ENCODE results near the gene MON2. TPM values are rescaled to one million over a fixed set of nuclear protein-coding genes. Genes with fewer than 3 reads are reported as not detected.

Gene MON2
- total and polyA plus RNA-seq, 2 of the 13 experiments (the other 11 are each of a cell fraction or from before 2014, with no cell fraction given), result 10.5 to 24.8 TPM

DNA sequence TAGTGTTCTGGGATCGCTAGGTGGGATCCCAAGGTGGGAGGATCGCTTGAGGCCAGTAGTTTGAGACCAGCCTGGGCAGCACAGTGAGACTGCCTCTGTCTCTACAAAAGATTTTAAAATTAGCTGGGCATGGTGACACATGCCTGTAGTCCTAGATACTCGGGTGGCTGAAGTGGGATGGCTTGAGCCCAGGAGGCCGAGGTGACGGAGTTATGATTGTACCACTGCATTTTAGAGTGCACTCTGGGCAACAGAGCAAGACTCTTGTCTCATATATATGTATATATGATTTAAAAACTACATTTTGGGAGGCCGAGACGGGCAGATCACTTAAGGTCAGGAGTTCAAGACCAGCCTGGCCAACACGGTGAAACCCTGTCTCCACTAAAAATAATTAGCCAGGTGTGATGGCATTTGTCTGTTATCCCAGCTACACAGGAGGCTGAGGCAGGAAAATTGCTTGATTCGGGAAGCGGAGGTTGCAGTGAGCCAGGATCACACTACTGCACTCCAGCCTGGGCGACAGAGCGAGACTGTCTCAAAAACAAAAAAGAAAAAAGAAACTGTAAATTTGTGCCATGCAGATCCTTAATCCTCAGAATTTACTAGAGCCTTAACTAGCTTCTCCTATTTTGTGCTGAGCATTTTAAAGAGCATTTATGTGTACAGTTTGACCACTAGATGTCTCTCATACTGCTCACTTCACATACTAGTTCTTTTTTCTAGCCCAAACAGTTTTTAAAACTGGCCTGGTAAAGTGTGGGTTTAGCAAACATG lies 114.8 kb downstream of the MON2 start (continued):
- no peak for TF ChIP-seq MZF1 (CRISPR knock-in tag; IDR thresholded peaks at IDR 0.05; ENCODE audit: borderline replicate concordance)
- TF ChIP-seq, protein P1, sequence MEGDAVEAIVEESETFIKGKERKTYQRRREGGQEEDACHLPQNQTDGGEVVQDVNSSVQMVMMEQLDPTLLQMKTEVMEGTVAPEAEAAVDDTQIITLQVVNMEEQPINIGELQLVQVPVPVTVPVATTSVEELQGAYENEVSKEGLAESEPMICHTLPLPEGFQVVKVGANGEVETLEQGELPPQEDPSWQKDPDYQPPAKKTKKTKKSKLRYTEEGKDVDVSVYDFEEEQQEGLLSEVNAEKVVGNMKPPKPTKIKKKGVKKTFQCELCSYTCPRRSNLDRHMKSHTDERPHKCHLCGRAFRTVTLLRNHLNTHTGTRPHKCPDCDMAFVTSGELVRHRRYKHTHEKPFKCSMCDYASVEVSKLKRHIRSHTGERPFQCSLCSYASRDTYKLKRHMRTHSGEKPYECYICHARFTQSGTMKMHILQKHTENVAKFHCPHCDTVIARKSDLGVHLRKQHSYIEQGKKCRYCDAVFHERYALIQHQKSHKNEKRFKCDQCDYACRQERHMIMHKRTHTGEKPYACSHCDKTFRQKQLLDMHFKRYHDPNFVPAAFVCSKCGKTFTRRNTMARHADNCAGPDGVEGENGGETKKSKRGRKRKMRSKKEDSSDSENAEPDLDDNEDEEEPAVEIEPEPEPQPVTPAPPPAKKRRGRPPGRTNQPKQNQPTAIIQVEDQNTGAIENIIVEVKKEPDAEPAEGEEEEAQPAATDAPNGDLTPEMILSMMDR (CRISPR knock-in tag; IDR thresholded peaks at IDR 0.05), result peak; percentile 68
- TF ChIP-seq, protein P2, sequence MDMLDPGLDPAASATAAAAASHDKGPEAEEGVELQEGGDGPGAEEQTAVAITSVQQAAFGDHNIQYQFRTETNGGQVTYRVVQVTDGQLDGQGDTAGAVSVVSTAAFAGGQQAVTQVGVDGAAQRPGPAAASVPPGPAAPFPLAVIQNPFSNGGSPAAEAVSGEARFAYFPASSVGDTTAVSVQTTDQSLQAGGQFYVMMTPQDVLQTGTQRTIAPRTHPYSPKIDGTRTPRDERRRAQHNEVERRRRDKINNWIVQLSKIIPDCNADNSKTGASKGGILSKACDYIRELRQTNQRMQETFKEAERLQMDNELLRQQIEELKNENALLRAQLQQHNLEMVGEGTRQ (IDR thresholded peaks at IDR 0.05; ENCODE audit: low read depth, low read length), result no peak
- TF ChIP-seq, protein P2 (CRISPR knock-in tag; IDR thresholded peaks at IDR 0.05; ENCODE audit: borderline replicate concordance), result no peak

DNA sequence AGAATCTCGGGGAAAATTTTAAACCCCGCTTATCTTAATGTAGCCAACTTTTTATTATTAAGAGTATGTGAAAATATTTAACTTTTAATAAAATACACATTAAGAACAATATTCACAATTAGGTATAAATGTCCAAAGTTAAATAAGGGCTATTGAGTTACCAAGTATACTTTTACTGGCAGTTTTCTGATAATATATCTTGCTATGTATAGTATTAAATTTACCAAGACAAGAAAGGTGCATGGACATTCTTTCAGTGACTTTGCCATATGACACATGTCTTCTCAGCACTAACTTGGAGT lies 115.4 kb downstream of the MON2 start:
- intact Hi-C loops (cut with micrococcal nuclease; ENCODE audit: unreplicated experiment), result no loop called here
- in situ Hi-C loops (cut with HindIII; ENCODE audit: extremely low pct_ligation_motif_present, low pct_unique_long_range_greater_than_20kb), result loop anchor here (25.0 kb wide), 1 partner anchor 480 kb away; no protein-coding TSS in a partner anchor
- TF ChIP-seq, protein P3, sequence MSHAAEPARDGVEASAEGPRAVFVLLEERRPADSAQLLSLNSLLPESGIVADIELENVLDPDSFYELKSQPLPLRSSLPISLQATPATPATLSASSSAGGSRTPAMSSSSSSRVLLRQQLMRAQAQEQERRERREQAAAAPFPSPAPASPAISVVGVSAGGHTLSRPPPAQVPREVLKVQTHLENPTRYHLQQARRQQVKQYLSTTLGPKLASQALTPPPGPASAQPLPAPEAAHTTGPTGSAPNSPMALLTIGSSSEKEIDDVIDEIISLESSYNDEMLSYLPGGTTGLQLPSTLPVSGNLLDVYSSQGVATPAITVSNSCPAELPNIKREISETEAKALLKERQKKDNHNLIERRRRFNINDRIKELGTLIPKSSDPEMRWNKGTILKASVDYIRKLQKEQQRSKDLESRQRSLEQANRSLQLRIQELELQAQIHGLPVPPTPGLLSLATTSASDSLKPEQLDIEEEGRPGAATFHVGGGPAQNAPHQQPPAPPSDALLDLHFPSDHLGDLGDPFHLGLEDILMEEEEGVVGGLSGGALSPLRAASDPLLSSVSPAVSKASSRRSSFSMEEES (CRISPR knock-in tag; IDR thresholded peaks at IDR 0.05), result no peak
- TF ChIP-seq RXRA (CRISPR knock-in tag; IDR thresholded peaks at IDR 0.05) (no peak), KAT8 (CRISPR knock-in tag; IDR thresholded peaks at IDR 0.05) (no peak), ZNF44 (CRISPR knock-in tag; IDR thresholded peaks at IDR 0.05) (no peak), HHEX (CRISPR knock-in tag; IDR thresholded peaks at IDR 0.05) (no peak)
- TF ChIP-seq, protein P4, sequence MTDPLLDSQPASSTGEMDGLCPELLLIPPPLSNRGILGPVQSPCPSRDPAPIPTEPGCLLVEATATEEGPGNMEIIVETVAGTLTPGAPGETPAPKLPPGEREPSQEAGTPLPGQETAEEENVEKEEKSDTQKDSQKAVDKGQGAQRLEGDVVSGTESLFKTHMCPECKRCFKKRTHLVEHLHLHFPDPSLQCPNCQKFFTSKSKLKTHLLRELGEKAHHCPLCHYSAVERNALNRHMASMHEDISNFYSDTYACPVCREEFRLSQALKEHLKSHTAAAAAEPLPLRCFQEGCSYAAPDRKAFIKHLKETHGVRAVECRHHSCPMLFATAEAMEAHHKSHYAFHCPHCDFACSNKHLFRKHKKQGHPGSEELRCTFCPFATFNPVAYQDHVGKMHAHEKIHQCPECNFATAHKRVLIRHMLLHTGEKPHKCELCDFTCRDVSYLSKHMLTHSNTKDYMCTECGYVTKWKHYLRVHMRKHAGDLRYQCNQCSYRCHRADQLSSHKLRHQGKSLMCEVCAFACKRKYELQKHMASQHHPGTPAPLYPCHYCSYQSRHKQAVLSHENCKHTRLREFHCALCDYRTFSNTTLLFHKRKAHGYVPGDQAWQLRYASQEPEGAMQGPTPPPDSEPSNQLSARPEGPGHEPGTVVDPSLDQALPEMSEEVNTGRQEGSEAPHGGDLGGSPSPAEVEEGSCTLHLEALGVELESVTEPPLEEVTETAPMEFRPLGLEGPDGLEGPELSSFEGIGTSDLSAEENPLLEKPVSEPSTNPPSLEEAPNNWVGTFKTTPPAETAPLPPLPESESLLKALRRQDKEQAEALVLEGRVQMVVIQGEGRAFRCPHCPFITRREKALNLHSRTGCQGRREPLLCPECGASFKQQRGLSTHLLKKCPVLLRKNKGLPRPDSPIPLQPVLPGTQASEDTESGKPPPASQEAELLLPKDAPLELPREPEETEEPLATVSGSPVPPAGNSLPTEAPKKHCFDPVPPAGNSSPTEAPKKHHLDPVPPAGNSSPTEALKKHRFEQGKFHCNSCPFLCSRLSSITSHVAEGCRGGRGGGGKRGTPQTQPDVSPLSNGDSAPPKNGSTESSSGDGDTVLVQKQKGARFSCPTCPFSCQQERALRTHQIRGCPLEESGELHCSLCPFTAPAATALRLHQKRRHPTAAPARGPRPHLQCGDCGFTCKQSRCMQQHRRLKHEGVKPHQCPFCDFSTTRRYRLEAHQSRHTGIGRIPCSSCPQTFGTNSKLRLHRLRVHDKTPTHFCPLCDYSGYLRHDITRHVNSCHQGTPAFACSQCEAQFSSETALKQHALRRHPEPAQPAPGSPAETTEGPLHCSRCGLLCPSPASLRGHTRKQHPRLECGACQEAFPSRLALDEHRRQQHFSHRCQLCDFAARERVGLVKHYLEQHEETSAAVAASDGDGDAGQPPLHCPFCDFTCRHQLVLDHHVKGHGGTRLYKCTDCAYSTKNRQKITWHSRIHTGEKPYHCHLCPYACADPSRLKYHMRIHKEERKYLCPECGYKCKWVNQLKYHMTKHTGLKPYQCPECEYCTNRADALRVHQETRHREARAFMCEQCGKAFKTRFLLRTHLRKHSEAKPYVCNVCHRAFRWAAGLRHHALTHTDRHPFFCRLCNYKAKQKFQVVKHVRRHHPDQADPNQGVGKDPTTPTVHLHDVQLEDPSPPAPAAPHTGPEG (CRISPR knock-in tag; IDR thresholded peaks at IDR 0.05), result no peak

More for the DNA sequence above, 115.4 kb downstream of the MON2 start:
- no peak overlapping the region for H2AFZ ChIP-seq (ENCODE audit: low read length)
- ATAC-seq (no peak), DNase-seq (ENCODE audit: low spot score) (no peak), FAIRE-seq (no peak)
- no TSS peak for BruUV-seq (replicated peaks)
- H3K4me1 ChIP-seq (ENCODE audit: insufficient read depth, low read length), result no peaks in the 10 kb centered on the region
- no peak overlapping the region for H3K9ac ChIP-seq (ENCODE audit: insufficient read depth, low read depth, low read length)
- no peaks in the 10 kb centered on the region for H4K20me1 ChIP-seq (ENCODE audit: insufficient read depth, low read length)
- H3K4me2 ChIP-seq (ENCODE audit: low read depth, low read length), result no peak overlapping the region
- H3K36me3 ChIP-seq (replicated peaks in 1 of 2; ENCODE audit: control insufficient read depth in 1 of 2, insufficient read depth in 2 of 2, low read length in 2 of 2), result peaks cover 0 to 4% of the 10 kb centered on the region in 2 experiments; a peak in 1 of 5 replicates
- H3K79me2 ChIP-seq (ENCODE audit: insufficient read depth, low read length), result no peaks in the 10 kb centered on the region
- ChIA-PET POLR2A (interaction anchor here (0.8 to 1.2 kb wide), 2 partner anchors 20 to 21 kb away, joined by 3 read pairs; no protein-coding TSS in a partner anchor), CTCF (ENCODE audit: low intra/inter-chr PET ratio, low total read pairs) (interaction anchor here (1.2 to 2.5 kb wide), 2 partner anchors 212 to 215 kb away, joined by 3 to 23 read pairs; no protein-coding TSS in a partner anchor)
- no peaks in the 10 kb centered on the region for H3K27me3 ChIP-seq (ENCODE audit: control insufficient read depth in 1 of 2, insufficient read depth in 2 of 2, low read length in 2 of 2)
- H3K4me3 ChIP-seq (replicated peaks in 1 of 3; ENCODE audit: insufficient read depth in 1 of 3, low read depth in 2 of 3, low read length in 3 of 3), result no peak overlapping the region
- 32% methylated on average over 2 of the region's 2 CpGs for WGBS (ENCODE audit: low lambda C conversion rate)
- no peaks in the 10 kb centered on the region for H3K9me3 ChIP-seq (ENCODE audit: low read length)
- no peak overlapping the region for H3K27ac ChIP-seq (ENCODE audit: extremely low read length, insufficient read depth, low read length)
